Measurements from ENCODE around the gene GRP.

- TF ChIP-seq CTCF (IDR thresholded peaks at IDR 0.05; ENCODE audit: insufficient read depth, low read depth, low read length) (no peak), EZH2 (IDR thresholded peaks at IDR 0.05; ENCODE audit: insufficient read depth, low read length) (no peak)
These were observed 8.4 kb downstream of the GRP start for GRCh38 chr18:59228351-59228750.

Measured in astrocyte (in vitro differentiated cells and primary cell).